Activated T-cell treated with anti-CD3 and anti-CD28 coated beads, Interleukin-2, amount 50 U/mL, for 4 hours (primary cell): Measurements from ENCODE around the gene GXYLT1. TPM values are rescaled to one million over a fixed set of nuclear protein-coding genes. Genes with fewer than 3 reads are reported as not detected.

Source experiments
- ATAC-seq, 2 donors: fragments of 200-7000 bp; cut with Tn5 transposase; one replicate each; pipeline ENCODE4 v1.10.0; 2021
- DNase-seq: peaks from one replicate; pipeline ENCODE4 v3.0.0-alpha.2; 2020
- H3K27me3 Mint-ChIP-seq: one replicate; pipeline ENCODE4 v1.8.0; 2021; ENCODE audit warnings: low read depth, mixed read lengths
- H3K36me3 Mint-ChIP-seq: one replicate; pipeline ENCODE4 v1.8.0; 2022; ENCODE audit warnings: mixed read lengths; ENCODE audit not compliant: insufficient read depth
- H3K4me1 Mint-ChIP-seq: one replicate; pipeline ENCODE4 v1.8.0; 2021; ENCODE audit warnings: low read depth, mixed read lengths
- H3K4me3 Mint-ChIP-seq: one replicate; pipeline ENCODE4 v1.8.0; 2021; ENCODE audit warnings: mild to moderate bottlenecking, moderate library complexity, mixed read lengths
- H3K9me3 Mint-ChIP-seq: one replicate; pipeline ENCODE4 v1.8.0; 2021; ENCODE audit warnings: mixed read lengths
- total RNA-seq, 3 donors: library from RNA; stranded (reverse); gene quantifications; one replicate each; pipeline ENCODE4 v1.2.1, GENCODE V29; 2021

GXYLT1 gene
- total RNA-seq, 3 donors from 2014 or later = 7.3 to 8.7 (median 8.0) TPM

DNA sequence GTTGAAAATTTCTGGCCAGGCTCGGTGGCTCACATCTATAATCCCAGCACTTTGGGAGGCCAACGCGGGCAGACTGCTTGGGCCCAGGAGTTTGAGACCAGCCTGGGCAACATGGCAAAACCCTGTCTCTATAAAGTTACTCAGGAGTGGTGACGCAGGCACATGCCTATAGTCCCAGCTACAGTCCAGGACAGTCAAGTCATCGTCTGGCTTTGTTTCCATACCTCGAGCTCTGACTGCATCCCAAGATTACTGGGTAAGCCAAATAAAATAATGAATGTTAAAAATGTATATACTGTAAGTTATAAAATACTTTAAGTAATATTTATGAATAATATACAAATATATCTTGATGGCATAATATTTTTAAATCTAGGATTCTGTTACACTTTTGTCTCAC is 23.0 kb upstream of the GXYLT1 start:
- peaks cover 15% of the 10 kb centered on the region for H3K4me1 Mint-ChIP-seq
- H3K27me3 Mint-ChIP-seq = no peaks in the 10 kb centered on the region
- H3K9me3 Mint-ChIP-seq = no peaks in the 10 kb centered on the region
- no peak overlapping the region for H3K4me3 Mint-ChIP-seq
- peaks cover 27% of the 10 kb centered on the region for H3K36me3 Mint-ChIP-seq
- ATAC-seq = no peak
- DNase-seq = no peak

DNA sequence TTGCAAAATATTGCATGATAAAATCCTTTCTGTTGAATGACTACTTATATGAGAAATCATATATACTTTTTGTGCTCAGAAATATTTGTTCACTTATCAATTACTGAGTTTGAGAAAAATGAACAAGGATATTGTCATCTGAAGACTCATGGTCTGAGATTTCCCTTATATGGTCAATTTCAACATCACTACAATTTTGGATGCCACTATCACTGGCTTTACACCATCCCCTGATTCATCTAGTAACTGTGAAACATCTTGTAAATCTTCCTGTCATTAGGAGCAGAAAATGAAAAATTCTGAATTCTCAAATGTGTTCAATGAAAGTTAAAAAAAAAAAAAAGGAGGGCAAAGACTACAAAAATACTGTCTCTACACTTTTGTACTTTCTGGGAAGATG is 21.8 kb upstream of the GXYLT1 start:
- no peak for DNase-seq
- H3K27me3 Mint-ChIP-seq = no peaks in the 10 kb centered on the region
- no peak overlapping the region for H3K4me3 Mint-ChIP-seq
- ATAC-seq = no peak
- peaks cover 25% of the 10 kb centered on the region for H3K36me3 Mint-ChIP-seq
- peaks cover 21% of the 10 kb centered on the region for H3K4me1 Mint-ChIP-seq
- no peaks in the 10 kb centered on the region for H3K9me3 Mint-ChIP-seq

DNA sequence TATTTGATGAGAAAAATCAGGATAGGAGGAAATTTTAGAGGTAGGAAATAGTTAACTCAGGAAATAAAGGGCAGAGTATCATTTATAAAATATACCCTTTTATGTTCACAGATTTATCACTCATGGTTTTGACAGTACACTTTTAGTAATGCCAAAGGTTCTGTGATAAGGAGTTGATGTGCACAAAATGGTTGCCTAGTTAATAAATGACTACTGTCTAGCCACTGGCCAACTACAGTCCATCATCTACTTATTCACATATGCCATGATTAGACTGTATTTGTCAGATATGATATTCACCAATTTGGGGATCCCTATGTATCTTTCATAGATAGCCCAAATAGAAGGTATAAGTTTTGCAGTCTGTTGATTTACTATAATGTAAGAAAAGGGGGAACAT is 19.2 kb upstream of the GXYLT1 start:
- Mint-ChIP-seq H3K9me3 (no peaks in the 10 kb centered on the region), H3K4me3 (no peak overlapping the region), H3K27me3 (no peaks in the 10 kb centered on the region), H3K36me3 (peaks cover 23% of the 10 kb centered on the region), H3K4me1 (peaks cover 21% of the 10 kb centered on the region)
- DNase-seq = no peak
- no peak for ATAC-seq

DNA sequence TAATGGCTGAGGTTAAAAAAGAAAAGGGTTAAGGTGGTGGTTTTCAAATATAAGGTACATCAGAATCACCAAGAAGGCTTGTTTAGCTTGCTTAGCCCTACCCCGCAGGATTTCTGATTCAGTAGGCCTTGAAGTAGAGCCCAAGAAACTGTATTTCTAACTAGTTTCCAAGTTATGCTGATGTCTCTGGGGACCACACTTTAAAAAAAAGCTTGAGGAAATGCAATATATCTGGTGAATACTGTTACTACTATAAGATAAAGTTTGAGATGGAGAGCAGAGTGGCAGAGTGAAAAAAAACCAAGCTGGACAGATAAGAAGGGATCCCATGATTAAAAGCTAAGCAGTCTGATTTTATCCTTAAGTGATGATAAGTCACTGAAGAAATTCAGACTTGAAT is 18.3 kb upstream of the GXYLT1 start:
- Mint-ChIP-seq H3K36me3 (peaks cover 22% of the 10 kb centered on the region), H3K9me3 (no peaks in the 10 kb centered on the region), H3K4me1 (peaks cover 21% of the 10 kb centered on the region), H3K27me3 (no peaks in the 10 kb centered on the region), H3K4me3 (no peak overlapping the region)
- ATAC-seq (no peak), DNase-seq (no peak)

DNA sequence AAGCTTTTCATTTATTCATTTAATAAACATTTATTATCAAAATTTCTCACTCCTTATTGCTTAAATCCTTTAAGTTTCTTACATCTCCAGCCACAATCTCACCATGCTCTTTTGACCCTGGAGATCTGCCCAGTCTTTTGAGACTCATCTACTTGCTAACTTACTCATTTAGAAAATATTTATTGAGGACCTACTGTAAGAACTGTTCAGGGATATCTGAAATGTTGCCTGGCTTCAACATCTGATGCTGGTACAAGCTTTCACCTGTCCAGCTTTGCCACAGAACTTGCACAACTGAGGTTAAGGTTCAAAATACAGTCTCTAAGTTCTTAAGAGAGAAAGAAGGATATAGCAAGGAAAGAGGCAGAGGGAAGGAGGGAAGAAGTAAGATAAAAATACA is 17.5 kb upstream of the GXYLT1 start:
- Mint-ChIP-seq H3K27me3 (no peaks in the 10 kb centered on the region), H3K4me1 (peaks cover 21% of the 10 kb centered on the region), H3K9me3 (no peaks in the 10 kb centered on the region), H3K4me3 (no peak overlapping the region), H3K36me3 (peaks cover 24% of the 10 kb centered on the region)
- DNase-seq = no peak
- ATAC-seq = no peak

DNA sequence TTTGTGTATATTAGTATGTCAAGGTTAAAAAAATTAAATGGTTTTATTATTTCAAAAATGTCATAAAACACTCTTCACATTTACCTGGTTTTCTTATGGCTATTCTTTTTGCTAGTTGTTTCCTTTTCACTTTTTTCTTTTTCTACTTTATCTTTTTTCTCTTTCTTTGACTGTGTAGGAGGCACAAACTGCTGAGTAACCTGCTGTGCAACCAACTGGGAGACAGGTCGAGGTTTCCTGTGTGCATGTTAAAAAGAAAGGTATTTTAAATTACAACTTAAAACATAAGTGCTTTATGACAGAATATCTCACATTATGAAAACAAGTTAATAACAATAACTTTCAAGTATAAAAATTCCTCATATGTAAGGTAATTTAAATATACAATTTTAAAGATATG is 16.9 kb upstream of the GXYLT1 start:
- H3K4me3 Mint-ChIP-seq = no peak overlapping the region
- no peak for DNase-seq
- H3K9me3 Mint-ChIP-seq = no peaks in the 10 kb centered on the region
- ATAC-seq = no peak
- no peaks in the 10 kb centered on the region for H3K27me3 Mint-ChIP-seq
- peaks cover 19% of the 10 kb centered on the region for H3K4me1 Mint-ChIP-seq
- peaks cover 21% of the 10 kb centered on the region for H3K36me3 Mint-ChIP-seq

DNA sequence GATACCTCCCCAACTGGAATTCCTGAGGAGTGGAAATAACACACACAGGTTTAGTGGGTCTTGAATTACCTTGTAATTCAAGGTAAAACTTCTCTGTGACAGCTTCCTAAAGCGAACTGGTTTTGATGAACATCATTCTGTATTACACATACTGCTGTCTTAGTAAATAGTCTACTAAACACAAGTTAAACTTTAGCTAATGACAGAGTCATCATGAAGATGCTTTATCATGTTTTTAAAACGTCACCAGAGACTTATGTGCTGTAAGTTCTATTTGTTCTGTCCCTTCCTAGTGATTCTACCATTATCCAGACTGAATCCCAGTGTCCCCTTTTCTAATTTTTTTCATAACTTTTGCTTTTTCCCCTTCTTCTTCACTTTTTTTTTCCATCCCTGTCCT is 11.6 kb upstream of the GXYLT1 start:
- H3K36me3 Mint-ChIP-seq = peaks cover 8% of the 10 kb centered on the region
- ATAC-seq (no peak), DNase-seq (no peak)
- H3K4me3 Mint-ChIP-seq = no peak overlapping the region
- H3K9me3 Mint-ChIP-seq = peaks cover 3% of the 10 kb centered on the region
- no peaks in the 10 kb centered on the region for H3K27me3 Mint-ChIP-seq
- no peaks in the 10 kb centered on the region for H3K4me1 Mint-ChIP-seq

DNA sequence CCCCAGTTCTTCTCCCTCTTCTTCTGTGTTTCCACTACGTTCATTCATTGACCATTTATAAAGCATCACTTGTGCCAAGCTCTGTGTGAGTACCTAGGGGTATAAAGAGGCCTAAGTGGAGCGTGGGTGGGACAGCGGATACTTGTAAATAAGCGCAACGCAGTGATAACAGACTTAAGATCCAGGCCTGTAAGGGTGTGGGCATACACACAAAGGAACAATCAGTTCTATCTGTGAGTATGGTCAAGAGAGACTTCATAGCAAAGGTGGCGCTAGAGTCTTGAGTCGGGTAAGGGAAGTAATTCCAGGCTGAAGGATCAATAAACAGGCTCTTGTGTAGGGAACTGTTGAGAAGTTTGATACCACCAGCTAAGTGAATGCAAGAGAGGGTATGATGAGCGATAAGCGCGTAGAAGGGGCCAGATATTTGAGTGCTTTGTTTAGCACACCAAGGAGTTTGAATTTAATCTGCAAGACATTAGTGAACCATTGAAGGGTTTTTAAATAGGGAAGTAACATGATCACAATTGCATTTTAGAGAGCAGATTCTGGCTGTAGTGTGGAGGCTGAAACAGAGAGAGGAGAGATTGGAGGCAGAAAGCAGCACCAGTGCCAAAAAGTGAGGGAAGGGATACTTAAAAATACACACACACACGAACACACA is 1.0 kb upstream of the GXYLT1 start:
- ATAC-seq (no peak), DNase-seq (no peak)
- Mint-ChIP-seq H3K27me3 (no peaks in the 10 kb centered on the region), H3K9me3 (no peaks in the 10 kb centered on the region), H3K4me3 (peak overlapping the region; percentile 73), H3K4me1 (peaks cover 26% of the 10 kb centered on the region), H3K36me3 (no peaks in the 10 kb centered on the region)

DNA sequence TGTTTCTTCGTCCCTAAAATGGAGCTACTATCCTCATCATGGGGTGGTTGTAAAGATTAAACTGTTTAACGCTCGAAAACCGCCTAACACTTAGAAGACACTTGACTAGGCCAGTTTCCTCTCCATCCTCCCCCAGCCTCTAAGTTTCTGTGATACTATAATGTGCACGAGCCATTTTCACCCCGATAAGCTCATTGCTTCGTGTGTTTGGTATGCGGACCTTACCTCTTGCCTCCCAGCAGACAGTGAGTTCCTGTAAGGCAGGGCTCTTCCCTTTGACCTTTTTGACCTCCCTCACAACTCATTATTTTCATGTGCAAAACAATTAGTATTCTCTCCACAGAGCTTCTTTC is 499 bp upstream of the GXYLT1 start:
- H3K4me1 Mint-ChIP-seq = peaks cover 30% of the 10 kb centered on the region
- no peaks in the 10 kb centered on the region for H3K9me3 Mint-ChIP-seq
- H3K36me3 Mint-ChIP-seq = no peaks in the 10 kb centered on the region
- H3K27me3 Mint-ChIP-seq = no peaks in the 10 kb centered on the region
- ATAC-seq = peak in 1 of 2 donors; percentile 1
- no peak for DNase-seq
- peak overlapping the region; percentile 73 for H3K4me3 Mint-ChIP-seq

DNA sequence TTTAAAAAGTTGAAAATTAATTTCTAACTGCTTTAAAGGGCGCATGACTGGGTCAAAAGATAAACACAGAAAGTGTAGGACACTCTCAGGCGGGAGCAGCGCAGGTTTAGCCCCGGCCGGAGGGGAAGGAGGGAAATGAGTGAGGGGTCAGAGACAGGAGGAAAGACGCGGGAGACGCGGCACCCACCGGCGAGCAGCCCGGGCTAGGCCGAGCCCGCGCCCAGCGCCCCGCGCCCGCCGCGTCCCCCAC is 591 bp downstream of the GXYLT1 start:
- H3K36me3 Mint-ChIP-seq = no peaks in the 10 kb centered on the region
- DNase-seq = no peak
- no peak for ATAC-seq
- no peaks in the 10 kb centered on the region for H3K9me3 Mint-ChIP-seq
- H3K4me1 Mint-ChIP-seq = peaks cover 33% of the 10 kb centered on the region
- H3K4me3 Mint-ChIP-seq = peak overlapping the region; percentile 97
- no peaks in the 10 kb centered on the region for H3K27me3 Mint-ChIP-seq

DNA sequence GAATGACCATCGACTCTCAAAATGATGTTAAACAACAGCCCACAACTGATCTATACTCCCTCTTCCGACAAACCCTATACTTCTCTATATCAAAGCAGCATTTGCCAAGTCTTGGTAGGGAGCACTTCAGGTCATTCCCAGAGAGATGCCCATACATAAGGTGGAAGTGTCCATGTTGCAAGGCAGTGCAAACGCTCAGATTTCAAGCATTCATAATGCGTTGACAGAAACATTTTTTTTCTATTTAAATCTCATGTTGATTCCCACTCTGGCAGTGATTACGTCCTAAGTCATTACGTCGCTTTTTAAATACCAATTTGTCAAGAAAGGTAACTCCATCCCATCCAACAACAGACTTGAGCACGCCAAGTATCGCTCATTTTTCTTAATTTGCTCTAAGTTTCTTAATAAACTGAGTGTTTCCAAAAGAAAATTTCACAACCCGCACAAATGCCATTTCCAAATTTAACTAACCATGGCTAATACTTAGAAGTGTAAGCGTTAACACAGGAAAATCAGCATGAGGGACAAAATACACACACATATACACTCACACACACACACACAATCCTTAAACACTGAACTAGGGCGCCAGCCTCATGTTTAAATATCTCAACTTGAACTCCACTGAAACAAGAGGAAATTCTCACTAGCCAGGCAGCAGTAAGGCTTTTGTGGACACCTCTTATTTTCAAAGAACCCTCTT is 1.1 kb downstream of the GXYLT1 start:
- no peak for DNase-seq
- Mint-ChIP-seq H3K4me1 (peaks cover 33% of the 10 kb centered on the region), H3K27me3 (no peaks in the 10 kb centered on the region), H3K9me3 (no peaks in the 10 kb centered on the region), H3K36me3 (no peaks in the 10 kb centered on the region), H3K4me3 (peak overlapping the region; percentile 97)
- ATAC-seq = peak in 1 of 2 donors; percentile 2

DNA sequence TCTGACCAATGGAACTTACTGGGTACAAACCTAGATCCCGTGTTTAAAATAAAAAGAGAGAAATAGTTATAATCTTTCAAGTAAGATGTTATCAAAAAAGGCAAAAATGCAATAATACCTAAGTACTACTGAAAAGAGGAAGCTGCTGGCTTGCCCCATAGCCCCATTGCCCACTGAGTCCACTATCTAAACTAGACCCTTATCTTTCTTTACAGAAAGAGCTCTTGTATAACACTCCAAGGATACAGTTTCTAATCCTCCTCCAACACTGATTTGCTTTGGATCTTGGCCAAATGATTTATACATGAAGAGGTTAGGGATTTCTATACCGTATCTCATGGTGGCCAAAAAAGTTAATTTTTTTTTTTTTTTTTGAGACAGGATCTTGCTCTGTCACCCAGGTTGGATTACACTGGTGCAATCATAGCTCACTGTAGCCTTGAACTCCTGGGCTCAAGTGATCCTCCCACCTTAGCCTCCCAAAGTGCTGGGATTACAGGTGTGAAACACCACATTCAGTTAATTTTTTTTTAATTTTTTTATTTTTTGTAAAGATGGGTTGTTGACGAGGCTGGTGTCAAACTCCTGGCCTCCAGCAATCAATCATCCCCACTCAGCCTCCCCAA is 2.6 kb downstream of the GXYLT1 start:
- Mint-ChIP-seq H3K9me3 (no peaks in the 10 kb centered on the region), H3K4me1 (peaks cover 33% of the 10 kb centered on the region), H3K36me3 (no peaks in the 10 kb centered on the region), H3K4me3 (no peak overlapping the region), H3K27me3 (no peaks in the 10 kb centered on the region)
- ATAC-seq (no peak), DNase-seq (no peak)

DNA sequence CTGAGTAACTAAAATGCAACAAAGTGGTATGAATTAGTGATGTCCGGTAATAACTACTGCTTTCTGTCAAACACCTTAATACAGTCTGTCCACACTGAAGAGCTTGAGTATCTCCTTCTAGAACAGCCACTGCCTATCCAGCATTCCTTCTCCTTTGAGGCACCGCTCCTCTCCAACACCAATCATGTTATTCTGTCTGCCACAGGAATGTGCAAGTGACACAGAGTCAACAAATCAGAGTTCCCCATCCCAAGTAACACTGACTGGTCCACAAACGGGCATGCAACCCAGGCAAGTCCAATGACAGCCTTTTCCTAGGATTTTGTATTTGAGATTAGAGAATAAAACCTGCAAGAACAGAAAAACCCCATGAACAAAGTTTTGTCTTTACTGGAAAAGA is 3.8 kb downstream of the GXYLT1 start:
- H3K27me3 Mint-ChIP-seq = no peaks in the 10 kb centered on the region

DNA sequence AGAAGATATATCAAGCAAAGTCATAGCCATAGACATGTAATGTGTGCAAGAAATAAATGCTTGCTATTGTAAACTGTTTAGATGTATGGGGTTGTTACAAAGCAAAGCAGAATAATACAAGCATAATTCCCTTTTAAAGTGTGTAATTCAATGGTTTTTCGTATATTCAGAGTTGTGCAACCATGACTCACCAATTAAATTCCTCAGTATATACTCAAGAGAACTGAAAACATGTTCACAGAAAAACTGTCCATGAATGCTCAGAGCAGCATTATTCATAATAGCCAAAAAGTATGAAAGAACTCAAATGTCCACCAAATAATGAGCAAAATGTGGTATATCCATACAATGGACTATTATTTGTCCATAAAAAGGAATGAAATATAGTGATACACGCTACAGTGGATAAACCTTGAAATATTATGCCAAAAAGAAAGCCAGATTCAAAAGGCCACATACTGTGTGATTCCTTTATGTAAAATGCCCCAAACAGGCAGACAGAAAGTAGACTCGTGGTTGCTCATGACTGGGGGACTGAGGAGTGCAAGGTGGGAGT is 9.3 kb downstream of the GXYLT1 start:
- DNase-seq = no peak
- H3K36me3 Mint-ChIP-seq = peaks cover 5% of the 10 kb centered on the region
- H3K9me3 Mint-ChIP-seq = no peaks in the 10 kb centered on the region
- no peaks in the 10 kb centered on the region for H3K27me3 Mint-ChIP-seq
- peaks cover 32% of the 10 kb centered on the region for H3K4me1 Mint-ChIP-seq
- H3K4me3 Mint-ChIP-seq = no peak overlapping the region
- no peak for ATAC-seq

More for the DNA sequence above, 3.8 kb downstream of the GXYLT1 start:
- Mint-ChIP-seq H3K4me3 (no peak overlapping the region), H3K9me3 (no peaks in the 10 kb centered on the region), H3K4me1 (peaks cover 36% of the 10 kb centered on the region), H3K36me3 (no peaks in the 10 kb centered on the region)
- no peak for ATAC-seq
- DNase-seq = no peak
